Suprapubic skin (tissue), 4 donors: Measurements from ENCODE around the gene SEC22A. TPM values are rescaled to one million over a fixed set of nuclear protein-coding genes. Genes with fewer than 3 reads are reported as not detected.

Experiments
- DNase-seq, 2 donors: peaks; one replicate each; pipeline ENCODE4 v3.0.0-alpha.2; 2019; ENCODE audit warnings: low spot score in 2 of 2
- H3K27ac ChIP-seq: fragments of 200-600 bp; sonication (generic); one replicate; pipeline ENCODE4 v1.5.1; 2019
- H3K27me3 ChIP-seq: fragments of 200-600 bp; sonication (generic); one replicate; pipeline ENCODE4 v1.5.1; 2019
- H3K36me3 ChIP-seq: fragments of 200-600 bp; sonication (generic); one replicate; pipeline ENCODE4 v1.5.1; 2019
- H3K4me1 ChIP-seq: fragments of 200-600 bp; sonication (generic); one replicate; pipeline ENCODE4 v1.5.1; 2019
- H3K4me3 ChIP-seq: fragments of 200-600 bp; sonication (generic); one replicate; pipeline ENCODE4 v1.5.1; 2019; ENCODE audit warnings: mild to moderate bottlenecking
- H3K9me3 ChIP-seq: fragments of 200-600 bp; sonication (generic); one replicate; pipeline ENCODE4 v1.5.1; 2019
- EP300 ChIP-seq: sonication (generic); formaldehyde crosslinking; IDR thresholded peaks from one replicate; pipeline ENCODE4 v1.6.1; 2017; ENCODE audit warnings: antibody characterized with exemption
- POLR2A ChIP-seq, 2 donors: fragments of 450-650 bp; IDR thresholded peaks; one replicate each; pipeline ENCODE4 v1.6.1; 2017; ENCODE audit warnings: antibody characterized with exemption in 2 of 2, mild to moderate bottlenecking in 2 of 2, moderate library complexity in 2 of 2
- POLR2AphosphoS5 ChIP-seq, 3 donors: sonication (generic); formaldehyde crosslinking; IDR thresholded peaks; one replicate each; pipeline ENCODE4 v1.6.1; 2017; ENCODE audit warnings: antibody characterized with exemption in 3 of 3
- WGBS: methylation state at CpG from one replicate; pipeline ENCODE4 v1.1.5; 2018; 5-methylcytosine and 5-hydroxymethylcytosine counted together
- total RNA-seq, 4 donors: library from RNA; depleted of rRNA; stranded (reverse); fragments of >200 nt; gene quantifications; one replicate each; pipeline ENCODE4 v1.1.0, GENCODE V29; 2016
- TF ChIP-seq, protein P1 (sequence below), 2 donors: fragments of 200-600 bp in 1 of 2; fragments of 450-650 bp in 1 of 2; sonication (generic) in 1 of 2; IDR thresholded peaks; one replicate each; pipeline ENCODE4 v1.5.1; 2016 to 2019; ENCODE audit warnings: antibody characterized with exemption in 2 of 2, mild to moderate bottlenecking in 1 of 2, moderate library complexity in 1 of 2

The SEC22A gene
- total RNA-seq, 4 donors from 2014 or later = 20.1 to 43.1 (median 28.7) TPM

DNA sequence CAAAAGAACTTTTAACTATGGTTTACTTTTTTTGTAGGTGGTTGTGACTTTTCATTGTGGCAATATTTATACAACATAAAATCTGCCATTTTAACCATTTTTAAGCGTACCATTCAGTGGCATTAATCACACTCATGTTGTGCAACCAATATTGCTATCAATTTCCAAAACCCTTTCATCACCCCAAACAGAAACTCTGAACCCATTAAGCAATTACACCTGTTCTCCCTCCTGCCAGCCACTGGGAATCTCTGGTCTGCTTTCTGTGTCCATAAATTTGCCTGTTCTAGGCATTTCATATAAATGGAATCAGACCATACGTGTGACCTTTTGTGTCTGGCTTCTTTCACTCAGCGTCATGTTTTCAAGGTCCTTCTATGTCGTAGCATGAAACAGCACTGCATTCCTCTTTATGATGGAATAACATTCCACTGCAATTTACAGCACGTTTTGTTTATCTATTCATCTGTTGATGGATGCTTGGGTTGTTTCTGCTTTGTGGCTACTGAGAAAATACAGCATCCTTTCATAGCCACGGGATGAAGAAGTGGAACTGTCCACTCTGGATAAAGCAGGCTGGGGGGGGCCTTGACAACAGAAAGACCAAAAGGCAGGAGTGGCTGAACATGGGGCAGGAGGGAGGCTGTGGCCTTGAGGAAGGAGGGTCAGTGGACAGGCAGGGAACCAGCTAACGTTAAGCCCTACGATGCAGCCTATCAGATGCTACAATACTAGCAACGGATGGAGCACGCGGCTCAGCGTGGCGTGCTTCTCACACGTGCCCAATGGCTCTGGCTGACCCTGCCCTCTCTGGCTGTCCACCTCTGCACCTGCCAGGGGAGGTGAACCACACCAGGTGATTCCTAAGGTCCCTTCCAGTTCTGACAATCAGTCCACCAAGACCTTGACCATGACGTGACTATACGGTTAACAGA lies 110.9 kb downstream of the SEC22A start:
- TF ChIP-seq, protein P1, sequence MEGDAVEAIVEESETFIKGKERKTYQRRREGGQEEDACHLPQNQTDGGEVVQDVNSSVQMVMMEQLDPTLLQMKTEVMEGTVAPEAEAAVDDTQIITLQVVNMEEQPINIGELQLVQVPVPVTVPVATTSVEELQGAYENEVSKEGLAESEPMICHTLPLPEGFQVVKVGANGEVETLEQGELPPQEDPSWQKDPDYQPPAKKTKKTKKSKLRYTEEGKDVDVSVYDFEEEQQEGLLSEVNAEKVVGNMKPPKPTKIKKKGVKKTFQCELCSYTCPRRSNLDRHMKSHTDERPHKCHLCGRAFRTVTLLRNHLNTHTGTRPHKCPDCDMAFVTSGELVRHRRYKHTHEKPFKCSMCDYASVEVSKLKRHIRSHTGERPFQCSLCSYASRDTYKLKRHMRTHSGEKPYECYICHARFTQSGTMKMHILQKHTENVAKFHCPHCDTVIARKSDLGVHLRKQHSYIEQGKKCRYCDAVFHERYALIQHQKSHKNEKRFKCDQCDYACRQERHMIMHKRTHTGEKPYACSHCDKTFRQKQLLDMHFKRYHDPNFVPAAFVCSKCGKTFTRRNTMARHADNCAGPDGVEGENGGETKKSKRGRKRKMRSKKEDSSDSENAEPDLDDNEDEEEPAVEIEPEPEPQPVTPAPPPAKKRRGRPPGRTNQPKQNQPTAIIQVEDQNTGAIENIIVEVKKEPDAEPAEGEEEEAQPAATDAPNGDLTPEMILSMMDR (IDR thresholded peaks at IDR 0.05) = no peak
- TF ChIP-seq POLR2A (IDR thresholded peaks at IDR 0.05) (no peak), EP300 (no peak), POLR2AphosphoS5 (IDR thresholded peaks at IDR 0.05) (no peak)
- Histone ChIP-seq H3K4me3 (no peak overlapping the region), H3K36me3 (no peaks in the 10 kb centered on the region), H3K4me1 (no peaks in the 10 kb centered on the region), H3K27me3 (peaks cover 2% of the 10 kb centered on the region), H3K27ac (no peak overlapping the region), H3K9me3 (no peaks in the 10 kb centered on the region)
- 80% methylated on average over 14 of the region's 16 CpGs for WGBS
- DNase-seq = no peak

DNA sequence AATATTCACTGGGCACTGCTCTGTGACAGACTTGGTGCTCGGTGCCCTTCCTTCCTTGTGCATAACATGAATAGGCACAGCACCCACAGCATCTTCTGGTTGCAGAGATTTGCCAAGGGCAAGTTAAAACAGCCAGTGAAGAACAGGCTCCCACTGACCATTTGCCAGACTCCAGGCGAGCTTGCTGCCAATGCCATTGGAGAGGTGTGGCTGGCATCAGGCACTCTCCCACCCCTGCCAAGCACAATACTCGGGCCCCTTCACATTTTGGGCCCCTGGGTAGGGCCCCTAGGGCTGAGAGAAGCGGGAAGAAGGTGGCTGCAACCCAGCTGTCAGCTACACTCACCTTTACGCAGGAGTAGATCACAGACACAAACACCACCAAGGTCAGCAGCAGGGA lies 112.1 kb downstream of the SEC22A start:
- Histone ChIP-seq H3K4me1 (no peaks in the 10 kb centered on the region), H3K9me3 (no peaks in the 10 kb centered on the region), H3K27ac (no peak overlapping the region), H3K4me3 (no peak overlapping the region), H3K27me3 (peaks cover 2% of the 10 kb centered on the region), H3K36me3 (no peaks in the 10 kb centered on the region)
- 67% methylated on average over 5 of the region's 5 CpGs for WGBS
- no peak for TF ChIP-seq EP300
- TF ChIP-seq POLR2A (IDR thresholded peaks at IDR 0.05) = no peak
- TF ChIP-seq, protein P1 (IDR thresholded peaks at IDR 0.05) = no peak
- TF ChIP-seq POLR2AphosphoS5 (IDR thresholded peaks at IDR 0.05) = no peak
- DNase-seq = no peak

DNA sequence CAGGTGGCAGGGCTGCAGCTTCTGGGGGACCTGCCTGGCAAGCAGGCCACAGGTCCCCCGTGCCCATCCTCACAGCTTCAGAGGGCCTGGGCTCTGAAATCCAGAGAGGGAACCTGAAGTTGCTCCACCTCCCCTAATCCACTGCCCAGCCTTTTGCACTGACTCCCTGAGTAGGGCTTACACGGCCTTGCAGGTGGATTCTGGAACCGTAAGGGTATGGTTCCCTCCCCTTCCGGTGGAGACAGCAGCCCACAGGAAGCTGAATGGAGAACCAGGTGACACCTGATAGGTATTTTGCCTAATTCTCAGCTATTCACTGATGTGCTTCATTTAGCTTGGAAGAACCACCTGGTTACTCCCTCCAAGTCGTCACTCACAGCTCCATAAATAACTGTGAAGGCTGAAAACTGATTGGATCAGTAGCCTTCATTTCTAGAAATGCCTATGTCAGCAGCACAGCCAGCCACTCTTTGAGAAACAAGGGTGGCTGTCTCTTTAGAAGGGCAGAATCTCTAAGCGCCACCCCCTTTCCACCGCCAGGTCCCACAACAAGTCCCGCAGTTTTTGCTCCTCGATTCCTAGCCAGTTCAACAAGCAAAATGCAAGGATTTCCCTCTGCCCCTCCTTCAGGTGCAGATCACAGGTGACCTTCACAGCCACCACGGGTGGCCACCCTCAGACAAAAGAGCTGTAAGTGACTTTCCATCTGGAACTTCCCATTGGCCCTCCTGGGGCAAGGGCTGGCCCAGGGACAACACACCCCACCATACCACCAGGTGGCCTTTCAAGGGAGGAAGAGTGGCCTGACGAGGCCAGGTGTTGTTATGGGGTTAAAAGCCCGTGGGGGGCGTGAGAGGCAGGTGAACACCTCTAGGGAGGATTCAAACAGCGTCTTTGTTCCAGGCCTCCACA lies 112.9 kb downstream of the SEC22A start:
- 67% methylated on average over 12 of the region's 14 CpGs for WGBS
- Histone ChIP-seq H3K4me3 (no peak overlapping the region), H3K27me3 (peaks cover 2% of the 10 kb centered on the region), H3K9me3 (no peaks in the 10 kb centered on the region), H3K36me3 (no peaks in the 10 kb centered on the region), H3K27ac (no peak overlapping the region), H3K4me1 (no peaks in the 10 kb centered on the region)
- no peak for TF ChIP-seq EP300
- no peak for TF ChIP-seq POLR2AphosphoS5 (IDR thresholded peaks at IDR 0.05)
- TF ChIP-seq, protein P1 (IDR thresholded peaks at IDR 0.05) = no peak
- no peak for TF ChIP-seq POLR2A (IDR thresholded peaks at IDR 0.05)
- no peak for DNase-seq

DNA sequence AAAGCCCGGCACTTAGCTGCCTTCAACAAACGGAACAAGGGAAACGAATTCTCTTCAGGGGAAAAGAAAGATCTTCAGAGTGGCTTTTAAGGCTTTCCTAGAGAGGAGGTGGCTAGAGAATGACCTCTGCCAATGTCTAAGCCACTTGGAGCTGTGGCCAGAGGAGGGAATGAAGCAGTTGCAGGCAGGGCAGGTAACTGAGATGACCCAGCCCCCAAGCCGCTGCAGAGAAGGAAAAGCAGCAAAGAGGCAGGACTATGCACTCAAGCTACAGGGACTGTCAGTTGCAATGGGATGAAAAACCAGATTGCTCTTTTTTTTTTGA lies 113.5 kb downstream of the SEC22A start:
- Histone ChIP-seq H3K4me1 (no peaks in the 10 kb centered on the region), H3K4me3 (no peak overlapping the region), H3K36me3 (no peaks in the 10 kb centered on the region), H3K27me3 (peaks cover 2% of the 10 kb centered on the region), H3K27ac (no peak overlapping the region), H3K9me3 (no peaks in the 10 kb centered on the region)
- WGBS = 82% methylated on average over 4 of the region's 4 CpGs
- TF ChIP-seq POLR2AphosphoS5 (IDR thresholded peaks at IDR 0.05) = no peak
- no peak for TF ChIP-seq POLR2A (IDR thresholded peaks at IDR 0.05)
- TF ChIP-seq EP300 = no peak
- TF ChIP-seq, protein P1 (IDR thresholded peaks at IDR 0.05) = no peak
- DNase-seq = no peak

DNA sequence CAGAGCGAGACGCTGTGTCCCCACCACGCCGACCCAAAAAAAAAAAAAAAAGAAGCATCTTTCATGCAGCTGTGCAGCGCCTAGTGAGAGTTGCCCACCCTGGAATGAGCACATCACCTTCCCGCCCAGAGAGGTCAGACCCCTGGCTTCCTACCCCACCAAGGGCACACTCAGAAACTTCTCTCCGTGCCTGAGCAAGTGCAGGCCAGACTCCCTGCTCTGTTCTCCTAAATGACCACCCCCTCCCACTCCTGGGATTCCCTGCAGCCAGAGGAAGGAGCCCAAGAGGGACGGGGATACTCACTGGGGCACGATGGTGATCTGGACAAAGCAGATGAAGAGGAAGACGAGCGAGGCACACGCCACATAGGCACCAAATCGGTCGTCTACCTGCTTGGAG lies 116.0 kb downstream of the SEC22A start:
- H3K4me1 ChIP-seq = no peaks in the 10 kb centered on the region
- H3K4me3 ChIP-seq = no peak overlapping the region
- TF ChIP-seq, protein P1 (IDR thresholded peaks at IDR 0.05) = no peak
- TF ChIP-seq POLR2A (IDR thresholded peaks at IDR 0.05) = no peak
- no peak for TF ChIP-seq POLR2AphosphoS5 (IDR thresholded peaks at IDR 0.05)
- TF ChIP-seq EP300 = no peak
- 99% methylated on average over 14 of the region's 14 CpGs for WGBS
- no peaks in the 10 kb centered on the region for H3K36me3 ChIP-seq
- H3K27ac ChIP-seq = no peak overlapping the region
- no peaks in the 10 kb centered on the region for H3K9me3 ChIP-seq
- no peak for DNase-seq
- H3K27me3 ChIP-seq = peaks cover 5% of the 10 kb centered on the region
